Measurements from ENCODE around the gene GPR158.

Gene GPR158

GRCh38 chr10:25646371-25646770, 471.6 kb downstream of the GPR158 start:
- no peak overlapping the region for H3K4me3 ChIP-seq (ENCODE audit: low read length)
- H3K4me1 ChIP-seq (ENCODE audit: control insufficient read depth, insufficient read depth, low read length): no peaks in the 10 kb centered on the region
- no peaks in the 10 kb centered on the region for H3K27me3 ChIP-seq (ENCODE audit: control insufficient read depth, insufficient read depth, low read length)

GRCh38 chr10:25651534-25651933, 476.7 kb downstream of the GPR158 start:
- Histone ChIP-seq H3K27ac (ENCODE audit: low read depth, low read length) (no peak overlapping the region), H3K4me3 (ENCODE audit: low read length) (no peak overlapping the region), H3K9ac (ENCODE audit: low read length) (no peak overlapping the region), H3K27me3 (ENCODE audit: control insufficient read depth, insufficient read depth, low read length) (no peaks in the 10 kb centered on the region), H3K36me3 (ENCODE audit: control insufficient read depth, insufficient read depth, low read length) (no peaks in the 10 kb centered on the region), H3K4me1 (ENCODE audit: control insufficient read depth, insufficient read depth, low read length) (no peaks in the 10 kb centered on the region)

More at GRCh38 chr10:25646371-25646770, 471.6 kb downstream of the GPR158 start:
- H3K36me3 ChIP-seq (ENCODE audit: control insufficient read depth, insufficient read depth, low read length): no peaks in the 10 kb centered on the region
- H3K9ac ChIP-seq (ENCODE audit: low read length): no peak overlapping the region
- H3K27ac ChIP-seq (ENCODE audit: low read depth, low read length): no peak overlapping the region

Measured in rectal smooth muscle tissue (tissue), 1 donor.